ENCODE data around the gene NPPB. TPM values are rescaled to one million over a fixed set of nuclear protein-coding genes. Genes with fewer than 3 reads are reported as not detected.

Gene NPPB
- total RNA-seq, 4 donors from 2014 or later: not detected

DNA sequence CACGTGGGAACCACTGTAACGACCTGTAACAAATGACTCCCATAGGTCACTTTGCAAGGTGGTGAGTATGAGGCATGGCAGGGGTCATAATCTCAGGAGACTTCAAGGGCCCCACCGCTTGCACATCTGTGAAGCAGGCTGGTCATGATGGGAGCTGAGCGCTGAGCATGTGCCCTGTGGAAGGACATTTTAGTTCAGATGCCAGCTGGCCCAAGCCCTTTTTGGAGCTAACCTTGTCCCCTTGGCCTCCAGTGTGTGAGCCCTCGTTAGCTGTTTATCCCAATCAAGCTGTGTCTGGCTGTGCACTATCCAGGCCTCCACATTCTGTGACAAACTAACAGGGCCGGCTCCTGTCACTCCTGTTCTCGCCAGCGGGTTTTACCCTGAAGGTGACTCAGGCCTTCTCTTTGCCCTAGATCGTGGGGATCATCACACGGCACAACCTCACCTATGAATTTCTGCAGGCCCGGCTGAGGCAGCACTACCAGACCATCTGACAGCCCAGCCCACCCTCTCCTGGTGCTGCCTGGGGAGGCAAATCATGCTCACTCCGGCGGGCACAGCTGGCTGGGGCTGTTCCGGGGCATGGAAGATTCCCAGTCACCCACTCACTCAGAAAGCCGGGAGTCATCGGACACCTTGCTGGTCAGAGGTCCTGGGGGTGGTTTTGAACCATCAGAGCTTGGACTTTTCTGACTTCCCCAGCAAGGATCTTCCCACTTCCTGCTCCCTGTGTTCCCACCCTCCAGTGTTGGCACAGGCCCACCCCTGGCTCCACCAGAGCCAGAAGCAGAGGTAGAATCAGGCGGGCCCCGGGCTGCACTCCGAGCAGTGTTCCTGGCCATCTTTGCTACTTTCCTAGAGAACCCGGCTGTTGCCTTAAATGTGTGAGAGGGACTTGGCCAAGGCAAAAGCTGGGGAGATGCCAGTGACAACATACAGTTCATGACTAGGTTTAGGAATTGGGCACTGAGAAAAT, 18.7 kb downstream of the NPPB start:
- no peak for DNase-seq
- intact Hi-C loops (cut with DNase I; ENCODE audit: low total_unique reads): loop anchor here (10.0 kb wide), 1 partner anchor 55 kb away; no protein-coding TSS in a partner anchor
- TF ChIP-seq, protein P1, sequence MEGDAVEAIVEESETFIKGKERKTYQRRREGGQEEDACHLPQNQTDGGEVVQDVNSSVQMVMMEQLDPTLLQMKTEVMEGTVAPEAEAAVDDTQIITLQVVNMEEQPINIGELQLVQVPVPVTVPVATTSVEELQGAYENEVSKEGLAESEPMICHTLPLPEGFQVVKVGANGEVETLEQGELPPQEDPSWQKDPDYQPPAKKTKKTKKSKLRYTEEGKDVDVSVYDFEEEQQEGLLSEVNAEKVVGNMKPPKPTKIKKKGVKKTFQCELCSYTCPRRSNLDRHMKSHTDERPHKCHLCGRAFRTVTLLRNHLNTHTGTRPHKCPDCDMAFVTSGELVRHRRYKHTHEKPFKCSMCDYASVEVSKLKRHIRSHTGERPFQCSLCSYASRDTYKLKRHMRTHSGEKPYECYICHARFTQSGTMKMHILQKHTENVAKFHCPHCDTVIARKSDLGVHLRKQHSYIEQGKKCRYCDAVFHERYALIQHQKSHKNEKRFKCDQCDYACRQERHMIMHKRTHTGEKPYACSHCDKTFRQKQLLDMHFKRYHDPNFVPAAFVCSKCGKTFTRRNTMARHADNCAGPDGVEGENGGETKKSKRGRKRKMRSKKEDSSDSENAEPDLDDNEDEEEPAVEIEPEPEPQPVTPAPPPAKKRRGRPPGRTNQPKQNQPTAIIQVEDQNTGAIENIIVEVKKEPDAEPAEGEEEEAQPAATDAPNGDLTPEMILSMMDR (IDR thresholded peaks at IDR 0.05): no peak
- no peak for TF ChIP-seq POLR2A (IDR thresholded peaks at IDR 0.05)
- H3K9me3 ChIP-seq: no peaks in the 10 kb centered on the region
- H3K27ac ChIP-seq: no peak overlapping the region
- no peaks in the 10 kb centered on the region for H3K27me3 ChIP-seq
- no peaks in the 10 kb centered on the region for H3K4me1 ChIP-seq
- H3K36me3 ChIP-seq: no peaks in the 10 kb centered on the region
- H3K4me3 ChIP-seq: no peak overlapping the region

DNA sequence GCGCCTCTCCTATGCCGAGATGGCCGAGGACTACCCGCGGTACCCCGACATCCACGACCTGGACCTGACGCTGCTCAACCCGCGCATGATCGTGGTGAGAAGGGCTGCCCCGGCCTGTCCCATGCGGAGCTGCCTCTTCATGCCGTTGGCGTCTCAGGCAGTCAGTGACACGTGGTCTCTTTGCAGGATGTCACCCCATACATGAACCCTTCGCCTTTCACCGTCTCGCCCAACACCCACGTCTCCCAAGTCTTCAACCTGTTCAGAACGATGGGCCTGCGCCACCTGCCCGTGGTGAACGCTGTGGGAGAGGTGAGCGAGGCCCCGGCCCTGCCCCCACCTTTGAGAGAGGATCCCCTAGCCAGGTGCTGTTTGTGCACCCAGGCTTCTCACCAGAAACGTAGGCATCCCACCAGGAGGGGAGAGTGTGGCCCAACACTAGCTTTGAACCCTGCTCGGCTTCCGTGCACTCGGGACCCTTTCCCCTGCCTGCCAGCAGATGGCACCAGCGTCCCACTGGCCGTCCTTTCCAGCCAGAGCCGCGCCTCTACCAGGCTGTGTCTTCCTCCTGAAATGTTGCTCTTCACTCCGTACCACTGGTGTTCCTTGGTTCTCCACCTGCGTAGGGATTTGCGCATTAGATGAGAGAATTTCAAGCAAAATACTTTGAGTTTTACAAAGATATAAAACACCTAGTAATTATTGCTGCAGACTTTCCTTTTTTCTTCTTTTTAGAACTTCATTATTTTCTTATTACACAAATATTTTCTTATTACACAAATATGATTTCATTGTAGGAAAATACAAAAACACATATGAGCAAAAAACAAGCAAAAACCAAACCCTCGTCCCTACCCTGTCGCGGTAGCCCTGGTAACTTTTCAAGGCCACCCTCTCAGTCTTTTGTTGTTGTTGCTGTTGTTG, 20.1 kb downstream of the NPPB start:
- Histone ChIP-seq H3K27me3 (no peaks in the 10 kb centered on the region), H3K27ac (no peak overlapping the region), H3K4me3 (no peak overlapping the region), H3K4me1 (no peaks in the 10 kb centered on the region), H3K9me3 (no peaks in the 10 kb centered on the region), H3K36me3 (no peaks in the 10 kb centered on the region)
- intact Hi-C loops (cut with DNase I; ENCODE audit: low total_unique reads): loop anchor here (10.0 kb wide), 1 partner anchor 56 kb away; no protein-coding TSS in a partner anchor
- peak; percentile 64 to 74 for DNase-seq
- no peak for TF ChIP-seq POLR2A (IDR thresholded peaks at IDR 0.05)
- TF ChIP-seq, protein P1 (IDR thresholded peaks at IDR 0.05): peak; percentile 93 to 96 (median 94)

DNA sequence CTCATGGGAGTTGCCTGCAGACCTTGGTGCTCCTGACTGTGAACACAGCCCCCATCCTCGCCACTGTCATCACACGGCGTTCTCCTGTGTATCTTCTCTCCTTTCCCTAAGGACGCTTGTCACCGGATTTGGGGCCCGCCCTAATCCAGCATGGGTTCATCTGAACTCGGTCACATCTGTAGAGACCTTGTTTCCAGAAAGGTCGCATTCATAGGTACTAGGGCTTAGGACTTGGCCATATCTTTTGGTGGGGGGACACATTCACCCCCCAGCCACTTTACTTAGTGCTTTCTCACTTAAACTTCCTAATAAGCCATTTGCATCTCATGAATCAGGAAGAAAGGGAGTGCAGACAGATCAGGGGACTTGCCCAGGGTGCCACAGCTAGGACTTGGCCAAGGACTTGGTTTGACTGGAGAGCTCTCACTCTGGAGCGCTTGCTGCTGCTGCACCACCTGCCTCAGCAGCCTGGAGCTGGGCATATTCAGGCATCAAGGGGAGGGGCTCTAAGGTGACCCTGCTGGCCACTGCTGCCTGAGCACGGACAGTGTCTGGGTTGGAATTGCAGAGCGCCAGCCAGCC, 20.9 kb downstream of the NPPB start:
- no peak overlapping the region for H3K4me3 ChIP-seq
- no peak for TF ChIP-seq POLR2A (IDR thresholded peaks at IDR 0.05)
- TF ChIP-seq, protein P1 (IDR thresholded peaks at IDR 0.05): no peak
- intact Hi-C loops (cut with DNase I; ENCODE audit: low total_unique reads): loop anchor here (10.0 kb wide), 1 partner anchor 57 kb away; no protein-coding TSS in a partner anchor
- H3K27me3 ChIP-seq: no peaks in the 10 kb centered on the region
- no peaks in the 10 kb centered on the region for H3K36me3 ChIP-seq
- H3K27ac ChIP-seq: no peak overlapping the region
- DNase-seq: no peak
- H3K9me3 ChIP-seq: no peaks in the 10 kb centered on the region
- H3K4me1 ChIP-seq: no peaks in the 10 kb centered on the region

DNA sequence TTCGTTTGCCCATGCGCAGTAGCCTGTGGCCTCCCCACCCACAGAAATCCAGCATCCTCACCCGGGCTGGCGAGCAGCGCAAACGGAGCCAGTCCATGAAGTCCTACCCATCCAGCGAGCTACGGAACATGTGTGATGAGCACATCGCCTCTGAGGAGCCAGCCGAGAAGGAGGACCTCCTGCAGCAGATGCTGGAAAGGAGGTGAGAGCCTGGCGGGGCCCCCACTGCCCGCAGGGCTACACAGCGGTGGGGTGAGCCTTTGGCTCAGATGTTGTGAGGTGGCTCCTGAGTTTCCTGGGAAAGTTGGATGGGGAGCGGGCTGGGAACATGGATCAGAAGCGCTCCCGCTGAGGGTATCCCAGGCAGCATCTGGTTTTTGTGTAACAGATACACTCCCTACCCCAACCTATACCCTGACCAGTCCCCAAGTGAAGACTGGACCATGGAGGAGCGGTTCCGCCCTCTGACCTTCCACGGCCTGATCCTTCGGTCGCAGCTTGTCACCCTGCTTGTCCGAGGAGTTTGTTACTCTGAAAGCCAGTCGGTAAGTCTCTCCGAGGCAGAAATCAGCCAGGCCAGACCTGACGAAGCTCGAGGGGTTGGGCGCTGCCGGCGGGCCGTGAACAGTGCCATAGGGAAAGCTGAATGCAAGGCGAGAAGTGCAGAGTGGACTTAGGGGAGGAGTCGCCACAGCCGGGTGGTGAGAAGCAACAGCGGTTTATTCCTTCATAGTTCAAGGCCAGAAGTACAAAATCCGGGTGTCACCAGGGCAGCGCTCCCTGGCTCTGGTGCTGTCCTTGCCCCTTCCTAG, 21.6 kb downstream of the NPPB start:
- intact Hi-C loops (cut with DNase I; ENCODE audit: low total_unique reads): loop anchor here (10.0 kb wide), 1 partner anchor 58 kb away; no protein-coding TSS in a partner anchor
- no peaks in the 10 kb centered on the region for H3K36me3 ChIP-seq
- H3K4me3 ChIP-seq: no peak overlapping the region
- TF ChIP-seq, protein P1 (IDR thresholded peaks at IDR 0.05): no peak
- TF ChIP-seq POLR2A (IDR thresholded peaks at IDR 0.05): no peak
- DNase-seq: no peak
- no peaks in the 10 kb centered on the region for H3K9me3 ChIP-seq
- no peak overlapping the region for H3K27ac ChIP-seq
- H3K4me1 ChIP-seq: no peaks in the 10 kb centered on the region
- H3K27me3 ChIP-seq: no peaks in the 10 kb centered on the region

All from uterus (tissue), 4 donors.